ENCODE data around the gene LCTL. TPM values are rescaled to one million over a fixed set of nuclear protein-coding genes. Genes with fewer than 3 reads are reported as not detected.

The LCTL gene
- total RNA-seq, 1 experiment from 2014 or later, result not detected

GRCh38 chr15:66515901-66516322, 49.9 kb downstream of the LCTL start:
- DNase-seq (ENCODE audit: low read depth, low spot score) (no peak), ATAC-seq (no peak)
- ChIA-PET POLR2A (no interaction called here), CTCF (no interaction called here)
- intact Hi-C loops (cut with micrococcal nuclease; ENCODE audit: unreplicated experiment), result no loop called here
- TF ChIP-seq SIN3A (IDR thresholded peaks at IDR 0.05; ENCODE audit: borderline replicate concordance, insufficient read depth, low read depth, low read length), result no peak
- no peak for TF ChIP-seq CTCF (IDR thresholded peaks at IDR 0.05)
- TF ChIP-seq REST (IDR thresholded peaks at IDR 0.05; ENCODE audit: insufficient read depth in 1 of 2, low read depth in 2 of 2, low read length in 1 of 2), result no peak
- no peak for TF ChIP-seq POLR2AphosphoS5 (IDR thresholded peaks at IDR 0.05; ENCODE audit: low read depth, low read length)
- no peak for TF ChIP-seq TCF7L2 (IDR thresholded peaks at IDR 0.05; ENCODE audit: low read depth, low read length)
- BruUV-seq (replicated peaks), result no TSS peak
- Histone ChIP-seq H3K27ac (ENCODE audit: low read length) (no peak overlapping the region), H3K9me3 (ENCODE audit: control insufficient read depth, insufficient read depth, low read depth, low read length) (no peaks in the 10 kb centered on the region), H3K4me3 (ENCODE audit: low read depth in 2 of 2, low read length in 2 of 2) (no peak overlapping the region), H3K4me1 (ENCODE audit: control insufficient read depth, insufficient read depth, low read length) (no peaks in the 10 kb centered on the region), H3K36me3 (ENCODE audit: control insufficient read depth, insufficient read depth, low read length) (peaks cover 11% of the 10 kb centered on the region; the same call in 1 of the 2 replicates), H3K27me3 (ENCODE audit: control insufficient read depth, insufficient read depth, low read length) (no peaks in the 10 kb centered on the region)
- in situ Hi-C loops (cut with HindIII; ENCODE audit: low pct_unique_long_range_greater_than_20kb, low sequenced_read_pairs), result no loop called here

GRCh38 chr15:66514586-66514985, 51.2 kb downstream of the LCTL start:
- H3K9me3 ChIP-seq (ENCODE audit: control insufficient read depth, insufficient read depth, low read depth, low read length), result no peaks in the 10 kb centered on the region
- POLR2A ChIA-PET, result interaction anchor here (0.5 kb wide), 1 partner anchor 20 kb away, joined by 5 read pairs; no protein-coding TSS in a partner anchor
- H3K4me1 ChIP-seq (ENCODE audit: control insufficient read depth, insufficient read depth, low read length), result no peaks in the 10 kb centered on the region
- no peaks in the 10 kb centered on the region for H3K27me3 ChIP-seq (ENCODE audit: control insufficient read depth, insufficient read depth, low read length)
- no peak overlapping the region for H3K4me3 ChIP-seq (ENCODE audit: low read depth in 2 of 2, low read length in 2 of 2)
- no peak for DNase-seq (ENCODE audit: low read depth, low spot score)
- CTCF ChIA-PET, result no interaction called here
- H3K36me3 ChIP-seq (ENCODE audit: control insufficient read depth, insufficient read depth, low read length), result peaks cover 7% of the 10 kb centered on the region; the same call in 1 of the 2 replicates
- TF ChIP-seq TCF7L2 (IDR thresholded peaks at IDR 0.05; ENCODE audit: low read depth, low read length), result no peak
- TF ChIP-seq SIN3A (IDR thresholded peaks at IDR 0.05; ENCODE audit: borderline replicate concordance, insufficient read depth, low read depth, low read length), result no peak
- no peak for TF ChIP-seq REST (IDR thresholded peaks at IDR 0.05; ENCODE audit: insufficient read depth in 1 of 2, low read depth in 2 of 2, low read length in 1 of 2)
- no TSS peak for BruUV-seq (replicated peaks)
- intact Hi-C loops (cut with micrococcal nuclease; ENCODE audit: unreplicated experiment), result no loop called here
- no peak for ATAC-seq
- in situ Hi-C loops (cut with HindIII; ENCODE audit: low pct_unique_long_range_greater_than_20kb, low sequenced_read_pairs), result no loop called here
- no peak overlapping the region for H3K27ac ChIP-seq (ENCODE audit: low read length)
